K562 (cell line): Measurements from ENCODE around the gene KLK11. TPM values are rescaled to one million over a fixed set of nuclear protein-coding genes. Genes with fewer than 3 reads are reported as not detected.

ENCODE experiments used
- ATAC-seq: fragments of 200-7000 bp; cut with Tn5 transposase; 3 replicates; pipeline ENCODE4 v1.9.1; 2020; ENCODE audit warnings: moderate library complexity
- BruUV-seq: library from RNA; stranded (reverse); fragments of 400-500 nt; replicated peaks from 2 replicates; lab custom pipeline; 2021; lab: Mats Ljungman, UMichigan
- CTCF ChIA-PET: fragments of 300-600 bp; formaldehyde crosslinking; extraction: SDS; loops from one replicate; lab custom pipeline; 2021; ENCODE audit warnings: low intra/inter-chr PET ratio; lab: Yijun Ruan, JAX
- POLR2A ChIA-PET: fragments of 300-600, 350-650 bp; sonication (Branson Sonifier 250); formaldehyde crosslinking; extraction: SDS; loops from one replicate; lab custom pipeline; 2021; ENCODE audit warnings: antibody characterized with exemption, inconsistent platforms; lab: Yijun Ruan, JAX
- DNase-seq, 4 experiments: peaks; one replicate each; pipeline versions ENCODE4 v3.0.0 to v3.0.0-alpha.2; 2011 to 2018; ENCODE audit warnings: low spot score in 3 of 4, mixed read lengths in 3 of 4; ENCODE audit errors: extremely low read depth in 1 of 4
- FAIRE-seq: peaks from 2 replicates; lab custom pipeline; 2011; peaks lifted over from hg19 to GRCh38; lab: Jason Lieb, UNC
- H2AFZ ChIP-seq: 2 replicates; pipeline ENCODE4 v1.6.0; 2011; ENCODE audit warnings: low read depth, low read length, control low read depth, inconsistent platforms
- H3K27ac ChIP-seq: fragments of 200-600 bp; 3 replicates; pipeline ENCODE4 v1.8.0; 2011; ENCODE audit warnings: low read depth, mild to moderate bottlenecking, control low read depth, inconsistent platforms, low read length, moderate library complexity, mixed read lengths; ENCODE audit errors: extremely low read depth
- H3K27me3 ChIP-seq, 2 experiments: fragments of 300-600 bp in 1 of 2; 2 replicates in 1 of 2; 3 replicates in 1 of 2; pipeline versions ENCODE4 v1.6.0 to v1.8.0; 2011; ENCODE audit warnings: inconsistent platforms in 2 of 2, low read length in 2 of 2, mild to moderate bottlenecking in 1 of 2, mixed read lengths in 1 of 2, moderate library complexity in 1 of 2; ENCODE audit not compliant: control insufficient read depth in 2 of 2, insufficient read depth in 2 of 2
- H3K36me3 ChIP-seq: fragments of 300-600 bp; 3 replicates; pipeline ENCODE4 v1.8.0; 2011; ENCODE audit warnings: mild to moderate bottlenecking, low read length, inconsistent platforms; ENCODE audit not compliant: control insufficient read depth, insufficient read depth
- H3K4me1 ChIP-seq, 2 experiments: fragments of 200-600 bp in 1 of 2; replicated peaks in 1 of 2; 2 replicates in 1 of 2; 3 replicates in 1 of 2; pipeline versions ENCODE4 v1.5.1 to v1.8.0; 2011; ENCODE audit warnings: inconsistent platforms in 2 of 2, low read length in 2 of 2, mild to moderate bottlenecking in 1 of 2, mixed read lengths in 1 of 2, moderate library complexity in 1 of 2; ENCODE audit not compliant: control insufficient read depth in 2 of 2, insufficient read depth in 2 of 2
- H3K4me2 ChIP-seq: 2 replicates; pipeline ENCODE4 v1.6.1; 2011; ENCODE audit warnings: low read length, control low read depth, inconsistent platforms, mixed read lengths; ENCODE audit not compliant: insufficient read depth
- H3K4me3 ChIP-seq: fragments of 200-600 bp; sonication (generic), shearing (Covaris generic); 2 replicates; pipeline ENCODE4 v1.5.1; 2016; ENCODE audit warnings: control low read depth, inconsistent platforms
- H3K79me2 ChIP-seq: fragments of 200-600 bp; 3 replicates; pipeline ENCODE4 v1.8.0; 2011; ENCODE audit warnings: low read length, inconsistent platforms; ENCODE audit not compliant: control insufficient read depth, insufficient read depth
- H3K9ac ChIP-seq, 2 experiments: 2 replicates each; pipeline versions ENCODE4 v1.6.0 to v1.6.1; 2011; ENCODE audit warnings: low read depth in 2 of 2, low read length in 2 of 2, control low read depth in 1 of 2, inconsistent platforms in 1 of 2, mild to moderate bottlenecking in 1 of 2, mixed read lengths in 1 of 2; ENCODE audit not compliant: insufficient read depth in 1 of 2
- H3K9me1 ChIP-seq: one replicate; pipeline ENCODE4 v1.6.0; 2011; ENCODE audit warnings: inconsistent platforms, mild to moderate bottlenecking, low read length, moderate library complexity; ENCODE audit not compliant: control insufficient read depth, insufficient read depth
- H3K9me3 ChIP-seq: replicated peaks from 2 replicates; pipeline ENCODE4 v1.5.1; 2011; ENCODE audit warnings: low read depth, low read length, inconsistent platforms; ENCODE audit not compliant: control insufficient read depth, insufficient read depth
- H4K20me1 ChIP-seq: replicated peaks from 2 replicates; pipeline ENCODE4 v1.6.1; 2011; ENCODE audit warnings: low read length, inconsistent platforms, mixed read lengths; ENCODE audit not compliant: control insufficient read depth, insufficient read depth
- BCOR ChIP-seq: fragments of 450-650 bp; IDR thresholded peaks from 2 replicates; pipeline ENCODE4 v1.6.1; 2016
- HNRNPH1 ChIP-seq: fragments of 200-400 bp; formaldehyde crosslinking; optimal IDR thresholded peaks from 2 replicates; pipeline ENCODE3; 2017; ENCODE audit warnings: low read depth, mild to moderate bottlenecking, low read length, moderate library complexity
- KDM5B ChIP-seq: fragments of 200-600 bp; sonication (generic); IDR thresholded peaks from 2 replicates; pipeline ENCODE4 v1.6.1; 2012; ENCODE audit warnings: low read depth, mild to moderate bottlenecking, moderate library complexity, low read length, control low read depth, inconsistent platforms; ENCODE audit not compliant: insufficient replicate concordance
- MAFF ChIP-seq: IDR thresholded peaks from 2 replicates; pipeline ENCODE4 v1.6.1; 2012; ENCODE audit warnings: low read length, improper control_type of control experiment
- MAFG ChIP-seq: fragments of 450-650 bp; conservative IDR thresholded peaks from 2 replicates; pipeline ENCODE4 v1.6.1; 2016; ENCODE audit warnings: missing genetic modification characterization, missing compliant biosample characterization
- PBX2 ChIP-seq, 2 experiments: IDR thresholded peaks in 1 of 2; conservative IDR thresholded peaks in 1 of 2; 2 replicates each; pipeline ENCODE4 v1.6.1; 2016; ENCODE audit warnings: low read depth in 2 of 2, mild to moderate bottlenecking in 1 of 2, missing compliant biosample characterization in 1 of 2, missing genetic modification characterization in 1 of 2, moderate library complexity in 1 of 2
- PRPF4 ChIP-seq: fragments of 200-400 bp; formaldehyde crosslinking; IDR thresholded peaks from one replicate; pipeline ENCODE4 v1.6.1; 2017; ENCODE audit warnings: low read length, low read depth, mild to moderate bottlenecking; ENCODE audit not compliant: insufficient read depth, poor library complexity, severe bottlenecking
- RBM25 ChIP-seq: fragments of 200-400 bp; formaldehyde crosslinking; IDR thresholded peaks from 2 replicates; pipeline ENCODE4 v1.6.1; 2018; ENCODE audit warnings: low read length, low read depth, moderate library complexity; ENCODE audit not compliant: severe bottlenecking
- ZNF12 ChIP-seq: sonication (generic); formaldehyde crosslinking; IDR thresholded peaks from 2 replicates; pipeline ENCODE4 v1.4.0; 2020; ENCODE audit warnings: mild to moderate bottlenecking, missing genetic modification reagents
- ZNF165 ChIP-seq: fragments of 250-450 bp; sonication (Bioruptor Pico); IDR thresholded peaks from 2 replicates; pipeline ENCODE4 v1.4.0; 2020; ENCODE audit warnings: borderline replicate concordance
- ZNF24 ChIP-seq: fragments of 450-650 bp; IDR thresholded peaks from 2 replicates; pipeline ENCODE4 v1.6.1; 2016
- WGBS: fragments of 100-300 bp; shearing (Covaris generic); methylation state at CpG from one replicate; pipeline ENCODE4 v1.1.6; 2016; ENCODE audit warnings: low coverage, mixed read lengths; ENCODE audit not compliant: insufficient coverage; ENCODE audit errors: missing lambda C conversion rate; 5-methylcytosine and 5-hydroxymethylcytosine counted together
- in situ Hi-C: fragments of 300-500 bp; cut with MboI; formaldehyde crosslinking; loops from 4 replicates; pipeline ENCODE4 v1.15.0; 2018; ENCODE audit warnings: inconsistent platforms, mixed read lengths
- intact Hi-C: fragments of 100-400 bp; cut with micrococcal nuclease; formaldehyde crosslinking; loops from 2 replicates; pipeline ENCODE4 v1.14.2; 2022
- polyA plus RNA-seq, 8 experiments: library from polyadenylated mRNA; depleted of rRNA in 4 of 8; stranded (reverse) in 5 of 8; unstranded in 3 of 8; fragments of >200 nt; fragmentation: Nextera tagmentation in 2 of 8; fragmentation: Illumina TruSeq in 1 of 8; extraction: Ambion mirVana in 2 of 8; extraction: Trizol in 1 of 8; gene quantifications; 2 replicates each; pipeline versions ENCODE4 v1.2.1 to v1.2.3, GENCODE V29; 2011 to 2014; ENCODE audit warnings: inconsistent platforms in 1 of 8, missing spikeins in 1 of 8
- total RNA-seq, 7 experiments: library from RNA; depleted of rRNA in 6 of 7; stranded (reverse); fragments of >200 nt in 6 of 7; fragmentation: Illumina TruSeq in 2 of 7; extraction: Trizol in 2 of 7; gene quantifications; 2 replicates each; pipeline versions ENCODE4 v1.2.1 to v1.2.3, GENCODE V29; 2011 to 2021; ENCODE audit warnings: low replicate concordance in 1 of 7
- TF ChIP-seq, protein P1 (sequence below): sonication (generic); IDR thresholded peaks from 2 replicates; pipeline ENCODE4 v1.6.1; 2016

Gene KLK11
- total and polyA plus RNA-seq, 9 of the 15 experiments (the other 6 are each of a cell fraction or from before 2014, with no cell fraction given) = not detected

DNA sequence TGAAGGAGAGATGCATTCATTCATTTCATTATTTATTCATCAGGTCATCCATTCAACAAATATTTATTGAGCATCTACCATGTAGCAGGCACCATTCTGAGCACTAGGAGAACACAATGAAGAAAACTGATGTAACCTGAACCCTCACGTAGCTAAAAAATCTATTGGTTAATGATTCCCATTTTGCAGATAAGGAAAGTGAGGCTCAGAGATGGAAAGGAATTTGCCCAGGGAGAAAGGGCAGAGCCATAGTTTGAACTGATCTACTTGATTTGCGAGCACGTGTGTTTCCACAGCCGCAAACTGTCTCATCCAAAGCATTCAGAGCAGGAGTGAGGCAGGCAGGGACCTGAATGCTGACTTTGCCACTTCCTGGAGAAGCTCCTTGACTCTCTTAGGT, 27.7 kb downstream of the KLK11 start:
- ATAC-seq (no peak), FAIRE-seq (no peak)
- no TSS peak for BruUV-seq
- intact Hi-C loops (no loop called here), in situ Hi-C loops (no loop called here)
- no peak overlapping the region for H3K9ac ChIP-seq
- H3K36me3 ChIP-seq = no peaks in the 10 kb centered on the region
- no peaks in the 10 kb centered on the region for H3K79me2 ChIP-seq
- peaks cover 19 to 32% of the 10 kb centered on the region in 2 experiments; a peak in 4 of 5 replicates for H3K4me1 ChIP-seq
- TF ChIP-seq, protein P1, sequence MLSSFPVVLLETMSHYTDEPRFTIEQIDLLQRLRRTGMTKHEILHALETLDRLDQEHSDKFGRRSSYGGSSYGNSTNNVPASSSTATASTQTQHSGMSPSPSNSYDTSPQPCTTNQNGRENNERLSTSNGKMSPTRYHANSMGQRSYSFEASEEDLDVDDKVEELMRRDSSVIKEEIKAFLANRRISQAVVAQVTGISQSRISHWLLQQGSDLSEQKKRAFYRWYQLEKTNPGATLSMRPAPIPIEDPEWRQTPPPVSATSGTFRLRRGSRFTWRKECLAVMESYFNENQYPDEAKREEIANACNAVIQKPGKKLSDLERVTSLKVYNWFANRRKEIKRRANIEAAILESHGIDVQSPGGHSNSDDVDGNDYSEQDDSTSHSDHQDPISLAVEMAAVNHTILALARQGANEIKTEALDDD = no peak
- TF ChIP-seq RBM25 (peak; percentile 64), ZNF24 (peak; percentile 68; the same call in 1 of the 2 replicates), MAFG (tag) (no peak), BCOR (0 out of 2 replicates have a peak, but pooled peaks have one; percentile 18)
- TF ChIP-seq, all 486 proteins: peak for 3
- H3K4me2 ChIP-seq = no peak overlapping the region
- H4K20me1 ChIP-seq = no peaks in the 10 kb centered on the region
- DNase-seq = no peak
- H3K9me3 ChIP-seq = no peaks in the 10 kb centered on the region; the same call in 1 of the 2 replicates
- ChIA-PET POLR2A (interaction anchor here (1.1 to 1.2 kb wide), 2 partner anchors 11 to 18 kb away, joined by 3 read pairs; no protein-coding TSS in a partner anchor), CTCF (no interaction called here)
- 5% methylated on average over 4 of the region's 4 CpGs for WGBS
- no peak overlapping the region for H3K4me3 ChIP-seq
- no peak overlapping the region for H3K27ac ChIP-seq
- H2AFZ ChIP-seq = no peak overlapping the region
- H3K9me1 ChIP-seq = no peaks in the 10 kb centered on the region
- peaks cover 0 to 15% of the 10 kb centered on the region in 2 experiments; a peak in 3 of 5 replicates for H3K27me3 ChIP-seq

DNA sequence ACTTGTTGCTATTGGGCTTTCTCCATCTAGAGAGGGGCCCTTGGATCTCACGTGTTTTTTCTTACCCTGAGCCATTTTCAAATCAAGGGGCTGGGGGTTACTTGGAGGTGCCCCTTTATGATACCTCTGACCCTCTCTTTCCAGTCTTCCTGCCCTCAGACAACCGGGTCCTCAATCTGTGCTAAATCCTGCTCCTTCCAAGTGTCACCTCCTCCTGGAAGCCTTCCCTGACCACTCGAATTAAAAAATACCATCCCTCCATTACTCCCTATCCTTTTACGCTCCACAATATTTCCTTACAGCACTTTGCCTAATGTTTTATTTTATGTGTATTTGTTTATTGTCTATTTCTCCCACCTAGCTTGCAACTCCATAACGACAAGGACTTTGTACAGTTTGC, 28.4 kb downstream of the KLK11 start:
- ChIA-PET POLR2A (interaction anchor here (1.2 kb wide), 1 partner anchor 10 kb away, joined by 3 read pairs; no protein-coding TSS in a partner anchor), CTCF (no interaction called here)
- H3K4me1 ChIP-seq = peaks cover 16 to 28% of the 10 kb centered on the region in 2 experiments; a peak in 4 of 5 replicates
- no peak for FAIRE-seq
- no peak overlapping the region for H3K27ac ChIP-seq
- H3K4me3 ChIP-seq = no peak overlapping the region
- peaks cover 0 to 15% of the 10 kb centered on the region in 2 experiments; a peak in 3 of 5 replicates for H3K27me3 ChIP-seq
- WGBS = 1% methylated on average over 5 of the region's 5 CpGs
- no peaks in the 10 kb centered on the region for H3K79me2 ChIP-seq
- no peak overlapping the region for H3K9ac ChIP-seq
- no peaks in the 10 kb centered on the region for H3K36me3 ChIP-seq
- in situ Hi-C loops = no loop called here
- H2AFZ ChIP-seq = no peak overlapping the region
- intact Hi-C loops = no loop called here
- H3K9me1 ChIP-seq = no peaks in the 10 kb centered on the region
- no peaks in the 10 kb centered on the region for H4K20me1 ChIP-seq
- BruUV-seq = no TSS peak
- H3K4me2 ChIP-seq = no peak overlapping the region
- DNase-seq = no peak
- H3K9me3 ChIP-seq = no peaks in the 10 kb centered on the region; the same call in 1 of the 2 replicates
- no peak for ATAC-seq
- TF ChIP-seq ZNF165 (CRISPR knock-in tag) (no peak), ZNF12 (CRISPR knock-in tag) (no peak), RBM25 (peak; percentile 42), PRPF4 (no peak), PBX2 (CRISPR knock-in tag; IDR thresholded peaks at IDR 0.05; ENCODE audit: low read depth) (no peak), PBX2 (tag; conservative IDR thresholded peaks at IDR 0.05; ENCODE audit: low read depth) (no peak), HNRNPH1 (no peak), KDM5B (no peak), MAFF (no peak)
